NT2/D1 (cell line): ENCODE results near the gene ERI2.

Experiments used
- DNase-seq: peaks from one replicate; pipeline ENCODE4 v3.0.0-alpha.2; 2011; ENCODE audit warnings: low read depth, low spot score
- H3K27me3 ChIP-seq: 2 replicates; pipeline ENCODE4 v1.6.0; 2011; ENCODE audit warnings: mild to moderate bottlenecking; ENCODE audit not compliant: insufficient read length, insufficient read depth
- H3K36me3 ChIP-seq: 2 replicates; pipeline ENCODE4 v1.6.1; 2011; ENCODE audit warnings: mild to moderate bottlenecking, low read length, mixed read lengths; ENCODE audit not compliant: insufficient read depth, insufficient read length
- H3K4me1 ChIP-seq: 2 replicates; pipeline ENCODE4 v1.5.1; 2011; ENCODE audit not compliant: insufficient read depth, insufficient read length
- H3K4me3 ChIP-seq: 2 replicates; pipeline ENCODE4 v1.5.1; 2011; ENCODE audit warnings: low read depth; ENCODE audit not compliant: insufficient read length
- H3K9ac ChIP-seq: 2 replicates; pipeline ENCODE4 v1.6.0; 2011; ENCODE audit warnings: low read depth; ENCODE audit not compliant: insufficient read length
- H3K9me3 ChIP-seq: 2 replicates; pipeline ENCODE4 v1.5.1; 2011; ENCODE audit warnings: mild to moderate bottlenecking, low read length; ENCODE audit not compliant: insufficient read depth
- SUZ12 ChIP-seq: IDR thresholded peaks from 2 replicates; pipeline ENCODE4 v1.6.1; 2011; ENCODE audit not compliant: insufficient read length, insufficient read depth; ENCODE audit errors: extremely low read depth
- YY1 ChIP-seq: IDR thresholded peaks from 2 replicates; pipeline ENCODE4 v1.6.1; 2011; ENCODE audit not compliant: insufficient read length, insufficient read depth
- ZNF274 ChIP-seq: IDR thresholded peaks from 2 replicates; pipeline ENCODE4 v1.6.1; 2011; ENCODE audit warnings: mild to moderate bottlenecking, low read depth, low read length

Gene ERI2

GRCh38 chr16:20750558-20750957 lies 55.7 kb downstream of the ERI2 start:
- Histone ChIP-seq H3K4me1 (no peaks in the 10 kb centered on the region), H3K9ac (no peak overlapping the region), H3K9me3 (peaks cover 14% of the 10 kb centered on the region; the same call in 1 of the 2 replicates), H3K27me3 (no peaks in the 10 kb centered on the region), H3K4me3 (no peak overlapping the region), H3K36me3 (no peaks in the 10 kb centered on the region)
- TF ChIP-seq SUZ12 (no peak), YY1 (no peak), ZNF274 (no peak)
- DNase-seq = no peak

GRCh38 chr16:20749474-20749873 lies 56.8 kb downstream of the ERI2 start:
- no peak for DNase-seq
- H3K27me3 ChIP-seq = no peaks in the 10 kb centered on the region
- TF ChIP-seq SUZ12 = no peak
- TF ChIP-seq YY1 = no peak
- TF ChIP-seq ZNF274 = no peak
- no peaks in the 10 kb centered on the region for H3K4me1 ChIP-seq
- H3K36me3 ChIP-seq = no peaks in the 10 kb centered on the region
- H3K4me3 ChIP-seq = no peak overlapping the region
- H3K9me3 ChIP-seq = peaks cover 14% of the 10 kb centered on the region; the same call in 1 of the 2 replicates
- H3K9ac ChIP-seq = no peak overlapping the region

- no peaks in the 10 kb centered on the region for H3K4me1 ChIP-seq
- DNase-seq = no peak
- H3K9me3 ChIP-seq = peaks cover 14% of the 10 kb centered on the region; the same call in 1 of the 2 replicates
- H3K4me3 ChIP-seq = no peak overlapping the region
- no peaks in the 10 kb centered on the region for H3K36me3 ChIP-seq
- H3K27me3 ChIP-seq = no peaks in the 10 kb centered on the region
- H3K9ac ChIP-seq = no peak overlapping the region
- TF ChIP-seq ZNF274 (no peak), YY1 (no peak), SUZ12 (no peak)
Measured at GRCh38 chr16:20747030-20747816, 59.0 kb downstream of the ERI2 start.

GRCh38 chr16:20746461-20746860 lies 59.8 kb downstream of the ERI2 start:
- DNase-seq = no peak
- no peaks in the 10 kb centered on the region for H3K36me3 ChIP-seq
- H3K9me3 ChIP-seq = peaks cover 14% of the 10 kb centered on the region; the same call in 1 of the 2 replicates
- TF ChIP-seq ZNF274 (no peak), SUZ12 (no peak)
- H3K4me1 ChIP-seq = no peaks in the 10 kb centered on the region
- H3K4me3 ChIP-seq = no peak overlapping the region
- H3K9ac ChIP-seq = no peak overlapping the region
- H3K27me3 ChIP-seq = no peaks in the 10 kb centered on the region
